ENCODE data around the gene IMPA2. TPM values are rescaled to one million over a fixed set of nuclear protein-coding genes. Genes with fewer than 3 reads are reported as not detected.

IMPA2 gene
- total and polyA plus RNA-seq, 2 of the 4 experiments (the other 2 are of a cell fraction): 5.4 to 5.5 TPM

- Histone ChIP-seq H3K14ac (replicated peaks; ENCODE audit: low read depth, low read length) (no peak overlapping the region), H3K4me3 (ENCODE audit: insufficient read depth, low read depth, low read length) (no peak overlapping the region), H4K5ac (ENCODE audit: low read depth, low read length) (no peak overlapping the region), H2BK15ac (ENCODE audit: low read depth, low read length) (no peak overlapping the region), H3K9me3 (ENCODE audit: control insufficient read depth, insufficient read depth, low read length) (no peaks in the 10 kb centered on the region), H3K27ac (ENCODE audit: insufficient read depth, low read length) (no peak overlapping the region), H3K79me1 (ENCODE audit: low read depth in 1 of 2, low read length in 2 of 2) (no peaks in the 10 kb centered on the region), H2AK5ac (ENCODE audit: low read depth, low read length) (no peak overlapping the region), H3K56ac (ENCODE audit: extremely low read depth, insufficient read depth, low read length) (no peak overlapping the region), H3K27me3 (ENCODE audit: control insufficient read depth, insufficient read depth, low read length) (no peaks in the 10 kb centered on the region), H2AFZ (replicated peaks; ENCODE audit: low read length, poor library complexity) (no peak overlapping the region), H3K9me1 (ENCODE audit: insufficient read depth, low read length) (peaks cover 5% of the 10 kb centered on the region; the same call in 1 of the 2 replicates), H3K18ac (ENCODE audit: low read depth, low read length) (no peak overlapping the region), H2BK5ac (ENCODE audit: low read depth, low read length, poor library complexity, severe bottlenecking) (no peak overlapping the region), H4K91ac (ENCODE audit: insufficient read depth, low read depth, low read length) (no peak overlapping the region), H3K9ac (ENCODE audit: low read depth, low read length) (no peak overlapping the region), H2AK9ac (replicated peaks; ENCODE audit: low read depth, low read length, poor library complexity) (no peak overlapping the region), H2BK120ac (ENCODE audit: low read depth, low read length) (no peak overlapping the region), H3K23ac (ENCODE audit: low read depth, low read length) (no peak overlapping the region), H4K20me1 (ENCODE audit: insufficient read depth, low read length) (no peaks in the 10 kb centered on the region), H4K8ac (ENCODE audit: low read depth in 2 of 2, low read length in 2 of 2) (no peak overlapping the region), H3K4me1 (ENCODE audit: control insufficient read depth, insufficient read depth, low read length) (peaks cover 23% of the 10 kb centered on the region), H3K4me2 (ENCODE audit: low read depth, low read length) (no peak overlapping the region), H2BK20ac (ENCODE audit: low read depth, low read length) (no peak overlapping the region), H3K36me3 (ENCODE audit: control insufficient read depth, insufficient read depth, low read length) (no peaks in the 10 kb centered on the region), H3K4ac (ENCODE audit: low read depth, low read length) (no peak overlapping the region)
- WGBS, 2 experiments (ENCODE audit: extremely low coverage in 2 of 2, insufficient read length in 1 of 2): 100% methylated on average over 5 of the region's 9 CpGs; no CpG with 5 or more reads in 1 of the 2 experiments
- no peak for DNase-seq
- BruUV-seq (replicated peaks): no TSS peak
- intact Hi-C loops (cut with micrococcal nuclease) (loop anchor here (5.0 kb wide), 1 partner anchor 54 kb away; the partner anchor contains the start of gene IMPA2), dilution Hi-C loops (cut with HindIII; ENCODE audit: low sequenced_read_pairs, unreplicated experiment) (no loop called here), in situ Hi-C loops (cut with MboI; ENCODE audit: low sequenced_read_pairs) (no loop called here)
- no peak for ATAC-seq (ENCODE audit: low read depth)
- POLR2A ChIA-PET (ENCODE audit: unreplicated experiment): no interaction called here
- TF ChIP-seq RAD21 (IDR thresholded peaks at IDR 0.05; ENCODE audit: low read length): no peak
- no peak for TF ChIP-seq MAZ (IDR thresholded peaks at IDR 0.05; ENCODE audit: borderline replicate concordance, low read depth, low read length)
- no peak for TF ChIP-seq ELK1 (IDR thresholded peaks at IDR 0.05; ENCODE audit: borderline replicate concordance, low read depth, low read length)
- TF ChIP-seq MAFK (IDR thresholded peaks at IDR 0.05; ENCODE audit: low read depth, low read length): no peak
- TF ChIP-seq NFE2L2 (IDR thresholded peaks at IDR 0.05; ENCODE audit: low read depth, low read length): no peak
- no peak for TF ChIP-seq RFX5 (IDR thresholded peaks at IDR 0.05; ENCODE audit: low read depth, low read length)
- no peak for TF ChIP-seq CEBPB (IDR thresholded peaks at IDR 0.05; ENCODE audit: low read depth, low read length)
- no peak for TF ChIP-seq CHD1 (IDR thresholded peaks at IDR 0.05; ENCODE audit: low read depth, low read length)
- CTCF ChIA-PET: no interaction called here
These were observed 55.0 kb downstream of the IMPA2 start for GRCh38 chr18:12036201-12036751.
